ENCODE data around the gene FTCD.

Gene FTCD

DNA sequence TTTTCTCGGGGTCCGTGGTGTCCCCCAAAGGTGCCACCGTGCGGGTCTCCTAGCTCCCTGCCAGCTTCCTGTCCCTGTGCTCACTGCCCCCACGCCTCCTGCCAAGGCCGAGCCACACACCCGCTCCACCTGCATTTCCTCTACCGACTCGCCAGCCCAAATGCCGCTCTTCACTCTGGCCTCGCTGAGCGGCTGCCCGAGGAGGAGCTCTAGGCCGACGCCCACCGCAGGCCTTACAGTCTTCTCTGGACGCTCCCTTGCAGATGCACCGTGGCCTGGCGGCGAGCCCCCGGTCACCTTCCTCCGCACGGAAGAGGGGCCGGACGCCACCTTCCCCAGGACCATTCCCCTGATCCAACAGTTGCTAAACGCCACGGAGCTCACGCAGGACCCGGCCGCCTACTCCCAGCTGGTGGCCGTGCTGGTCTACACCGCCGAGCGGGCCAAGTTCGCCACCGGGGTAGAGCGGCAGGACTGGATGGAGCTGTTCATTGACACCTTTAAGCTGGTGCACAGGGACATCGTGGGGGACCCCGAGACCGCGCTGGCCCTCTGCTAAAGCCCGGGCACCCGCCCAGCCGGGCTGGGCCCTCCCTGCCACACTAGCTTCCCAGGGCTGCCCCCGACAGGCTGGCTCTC, 26.3 kb downstream of the FTCD start:
- TF ChIP-seq, protein P1, sequence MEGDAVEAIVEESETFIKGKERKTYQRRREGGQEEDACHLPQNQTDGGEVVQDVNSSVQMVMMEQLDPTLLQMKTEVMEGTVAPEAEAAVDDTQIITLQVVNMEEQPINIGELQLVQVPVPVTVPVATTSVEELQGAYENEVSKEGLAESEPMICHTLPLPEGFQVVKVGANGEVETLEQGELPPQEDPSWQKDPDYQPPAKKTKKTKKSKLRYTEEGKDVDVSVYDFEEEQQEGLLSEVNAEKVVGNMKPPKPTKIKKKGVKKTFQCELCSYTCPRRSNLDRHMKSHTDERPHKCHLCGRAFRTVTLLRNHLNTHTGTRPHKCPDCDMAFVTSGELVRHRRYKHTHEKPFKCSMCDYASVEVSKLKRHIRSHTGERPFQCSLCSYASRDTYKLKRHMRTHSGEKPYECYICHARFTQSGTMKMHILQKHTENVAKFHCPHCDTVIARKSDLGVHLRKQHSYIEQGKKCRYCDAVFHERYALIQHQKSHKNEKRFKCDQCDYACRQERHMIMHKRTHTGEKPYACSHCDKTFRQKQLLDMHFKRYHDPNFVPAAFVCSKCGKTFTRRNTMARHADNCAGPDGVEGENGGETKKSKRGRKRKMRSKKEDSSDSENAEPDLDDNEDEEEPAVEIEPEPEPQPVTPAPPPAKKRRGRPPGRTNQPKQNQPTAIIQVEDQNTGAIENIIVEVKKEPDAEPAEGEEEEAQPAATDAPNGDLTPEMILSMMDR (IDR thresholded peaks at IDR 0.05; ENCODE audit: low read depth, low read length) = no peak
- DNase-seq (ENCODE audit: extremely low read depth, low read depth) = no peak

DNA sequence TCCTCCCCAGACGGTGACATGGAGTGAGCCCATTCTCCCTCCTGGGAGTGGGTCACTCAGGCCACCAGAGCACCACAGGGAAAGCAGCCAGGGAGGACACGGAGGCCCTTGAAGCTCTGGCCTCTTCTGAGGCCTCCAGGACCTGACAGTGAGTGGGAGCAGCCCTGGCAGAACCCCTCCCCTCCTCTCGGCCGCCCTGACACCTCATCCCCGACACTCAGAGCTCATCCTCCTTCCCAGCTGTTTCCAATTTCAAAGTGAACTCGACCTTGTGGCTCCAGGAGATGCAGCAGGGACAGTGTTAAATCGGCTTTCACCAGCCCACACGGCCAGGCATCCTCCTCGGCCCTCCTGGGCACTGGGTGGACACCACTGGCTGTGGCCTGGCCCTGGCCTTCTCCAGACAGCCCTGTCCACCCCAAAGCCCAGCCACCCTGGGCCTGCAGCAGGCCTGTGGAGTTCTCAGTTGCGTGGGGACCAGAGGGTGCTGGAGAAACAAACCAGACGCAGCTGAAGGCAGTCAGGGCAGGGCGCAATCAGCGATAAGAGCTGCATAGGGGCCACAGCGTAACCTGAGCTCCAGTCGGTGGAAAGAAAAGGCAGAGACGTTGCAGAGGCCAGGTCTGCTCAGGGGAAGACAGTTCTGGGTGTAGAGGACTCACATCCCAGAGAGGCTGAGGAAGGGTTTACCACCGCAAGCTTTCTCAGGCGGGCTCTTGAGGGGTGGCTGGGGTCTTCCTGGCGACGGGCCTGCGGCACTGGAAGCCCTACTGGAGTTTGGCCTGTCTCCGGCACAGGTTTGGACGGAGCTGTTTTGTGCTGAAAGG, 27.1 kb downstream of the FTCD start:
- TF ChIP-seq, protein P1 (IDR thresholded peaks at IDR 0.05; ENCODE audit: low read depth, low read length) = no peak

DNA sequence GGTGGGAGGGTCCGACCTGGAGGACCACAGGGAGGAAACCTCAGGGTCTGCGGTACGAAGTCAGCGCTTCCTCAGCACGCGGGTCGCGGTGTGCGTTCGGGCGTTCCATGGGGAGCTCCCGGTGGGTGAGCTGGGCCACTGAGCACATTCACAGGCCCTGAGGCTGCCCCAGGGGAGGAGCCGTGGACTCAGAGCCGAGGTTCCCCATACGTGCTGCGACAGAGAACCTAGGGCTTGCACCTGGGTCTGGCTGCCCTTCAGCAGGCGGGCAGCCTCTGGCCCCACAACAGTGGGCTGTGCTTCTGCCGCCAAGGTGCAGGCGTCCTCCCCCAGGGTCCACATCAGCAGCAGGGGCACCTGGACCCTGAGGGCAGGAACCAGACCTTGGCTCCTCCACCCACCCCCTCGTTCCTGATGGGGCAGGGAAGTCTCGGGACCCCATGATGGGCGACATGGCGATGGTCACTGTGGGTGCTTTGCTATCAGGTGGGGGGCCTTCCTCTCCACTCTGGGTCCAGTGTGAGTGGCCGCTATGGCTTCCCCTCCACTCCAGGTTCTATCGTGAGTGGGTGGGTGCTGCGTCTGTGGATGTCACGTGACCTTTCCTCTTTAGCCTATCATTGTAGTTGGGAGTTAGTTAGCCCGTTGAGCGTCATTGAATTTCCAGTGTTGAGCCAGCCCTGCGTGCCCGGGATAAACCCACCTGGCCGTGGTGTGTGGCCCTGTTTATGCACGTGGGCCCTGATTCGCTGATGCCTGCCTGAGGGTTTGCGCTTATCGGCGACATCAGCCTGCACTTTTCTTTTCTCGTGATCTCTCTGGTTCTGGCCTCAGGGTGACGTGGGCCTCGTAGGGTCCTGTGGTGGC, 27.9 kb downstream of the FTCD start:
- no peak for DNase-seq (ENCODE audit: extremely low read depth, low read depth)
- TF ChIP-seq, protein P1 (IDR thresholded peaks at IDR 0.05; ENCODE audit: low read depth, low read length) = no peak

More for the DNA sequence above, 27.1 kb downstream of the FTCD start:
- DNase-seq (ENCODE audit: extremely low read depth, low read depth) = no peak

DNA sequence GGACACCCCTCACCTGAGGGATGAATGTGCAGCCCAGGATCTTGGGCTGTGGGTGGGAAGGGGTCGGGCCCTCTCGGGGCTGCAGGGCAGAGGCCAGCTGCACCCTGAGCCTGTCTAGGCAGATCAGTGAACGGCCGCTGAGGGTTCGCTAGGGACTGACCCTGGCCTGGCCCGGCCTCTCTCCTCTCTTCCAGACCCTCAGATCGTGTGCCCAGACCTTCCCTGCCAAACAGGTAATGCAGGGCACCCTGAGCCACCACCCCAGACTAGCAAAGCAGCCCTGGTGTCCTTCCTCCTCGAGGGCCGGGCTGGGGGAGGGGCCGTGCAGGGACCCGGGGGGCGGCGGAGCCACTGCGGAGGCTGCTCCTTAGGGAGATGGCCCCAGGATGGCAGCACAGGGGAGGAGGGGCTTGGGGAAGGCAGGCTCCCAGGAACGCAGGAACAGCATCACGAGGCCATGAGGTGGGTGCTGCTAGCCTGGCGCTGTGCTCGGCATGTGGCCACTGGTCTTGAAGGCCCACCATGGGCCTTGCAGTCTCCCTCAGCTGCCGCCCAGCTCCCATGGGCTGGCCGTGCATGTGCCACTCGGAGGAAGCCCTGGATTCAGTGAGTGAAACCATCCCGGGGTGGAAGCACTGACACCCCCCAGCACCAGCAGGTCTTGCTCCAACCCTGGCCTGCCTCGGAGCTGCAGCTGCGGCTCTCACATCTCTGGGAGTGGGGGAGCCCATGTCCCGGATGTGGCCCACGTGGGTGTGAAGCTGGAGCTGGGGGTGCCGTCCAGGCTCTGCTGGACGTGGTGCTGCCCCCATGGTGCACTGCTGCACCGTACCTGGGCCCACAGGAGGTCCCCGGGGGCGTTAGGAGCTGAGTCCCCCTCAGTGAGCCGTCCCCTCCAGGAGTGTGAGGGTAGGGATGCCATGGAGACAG, 28.8 kb downstream of the FTCD start:
- no peak for DNase-seq (ENCODE audit: extremely low read depth, low read depth)
- TF ChIP-seq, protein P1 (IDR thresholded peaks at IDR 0.05; ENCODE audit: low read depth, low read length) = no peak

DNA sequence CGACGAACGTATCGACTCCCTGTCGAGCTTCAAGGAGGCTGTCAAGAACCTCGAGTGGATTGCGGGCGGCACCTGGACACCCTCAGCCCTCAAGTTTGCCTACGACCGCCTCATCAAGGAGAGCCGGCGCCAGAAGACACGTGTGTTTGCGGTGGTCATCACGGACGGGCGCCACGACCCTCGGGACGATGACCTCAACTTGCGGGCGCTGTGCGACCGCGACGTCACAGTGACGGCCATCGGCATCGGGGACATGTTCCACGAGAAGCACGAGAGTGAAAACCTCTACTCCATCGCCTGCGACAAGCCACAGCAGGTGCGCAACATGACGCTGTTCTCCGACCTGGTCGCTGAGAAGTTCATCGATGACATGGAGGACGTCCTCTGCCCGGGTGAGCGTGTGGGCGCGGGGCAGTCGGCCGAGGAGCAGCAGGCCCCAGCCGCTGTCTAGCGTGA, 29.5 kb downstream of the FTCD start:
- TF ChIP-seq, protein P1 (IDR thresholded peaks at IDR 0.05; ENCODE audit: low read depth, low read length) = no peak
- no peak for DNase-seq (ENCODE audit: extremely low read depth, low read depth)

DNA sequence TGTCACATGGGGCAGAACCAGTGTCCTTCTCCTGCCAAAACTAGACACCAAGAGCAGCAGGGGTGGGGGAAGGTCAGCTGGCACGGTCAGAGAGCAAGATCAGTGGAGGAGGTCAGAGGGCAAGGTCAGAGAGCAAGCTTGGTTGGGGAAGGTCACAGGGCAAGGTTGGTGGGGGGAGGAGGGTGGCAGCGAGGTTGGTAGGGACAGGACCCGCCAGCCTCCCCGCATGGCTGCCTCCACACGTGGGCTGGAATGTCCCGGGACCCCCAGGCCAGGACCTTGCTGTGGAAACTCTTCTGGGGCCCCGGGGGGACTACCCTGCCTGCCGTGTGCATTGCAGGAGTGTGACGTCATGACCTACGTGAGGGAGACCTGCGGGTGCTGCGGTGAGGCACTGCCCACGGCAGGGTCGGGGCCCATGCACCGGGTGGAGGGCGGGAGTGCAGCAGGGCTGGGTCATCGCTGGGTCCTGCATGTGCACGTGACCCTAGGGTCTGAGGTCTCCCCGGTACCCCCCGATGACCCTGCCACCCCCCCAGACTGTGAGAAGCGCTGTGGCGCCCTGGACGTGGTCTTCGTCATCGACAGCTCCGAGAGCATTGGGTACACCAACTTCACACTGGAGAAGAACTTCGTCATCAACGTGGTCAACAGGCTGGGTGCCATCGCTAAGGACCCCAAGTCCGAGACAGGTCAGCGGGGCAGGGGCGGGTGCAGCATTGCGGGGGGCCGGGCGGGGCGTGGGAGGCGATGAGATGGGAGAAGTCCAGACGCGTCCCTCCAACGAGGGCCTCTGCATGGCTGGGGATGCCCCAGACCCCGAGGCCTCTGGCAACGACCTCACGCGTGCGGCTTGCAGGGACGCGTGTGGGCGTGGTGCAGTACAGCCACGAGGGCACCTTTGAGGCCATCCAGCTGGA, 30.2 kb downstream of the FTCD start:
- no peak for DNase-seq (ENCODE audit: extremely low read depth, low read depth)
- TF ChIP-seq, protein P1 (IDR thresholded peaks at IDR 0.05; ENCODE audit: low read depth, low read length) = no peak

Data from AG09319 (cell line).